K562 (cell line): ENCODE results near the gene TMEM107. TPM values are rescaled to one million over a fixed set of nuclear protein-coding genes. Genes with fewer than 3 reads are reported as not detected.
A peak's percentile ranks its signal among the peaks of the same experiment; 100 is the strongest.

ENCODE experiments used
- BDP1 ChIP-seq: IDR thresholded peaks from 3 replicates; pipeline ENCODE4 v1.6.1; 2011; ENCODE audit not compliant: insufficient read length, insufficient read depth
- BRD9 ChIP-seq: fragments of 450-650 bp; IDR thresholded peaks from 2 replicates; pipeline ENCODE4 v1.6.1; 2018; ENCODE audit warnings: low read depth; ENCODE audit not compliant: partially characterized antibody
- CHD2 ChIP-seq: IDR thresholded peaks from 2 replicates; pipeline ENCODE4 v1.6.1; 2011; ENCODE audit warnings: low read depth, low read length
- CXXC5 ChIP-seq: fragments of 250-450 bp; sonication (Bioruptor Pico); IDR thresholded peaks from 2 replicates; pipeline ENCODE4 v1.8.0; 2022; ENCODE audit warnings: inconsistent platforms, mild to moderate bottlenecking, moderate library complexity
- EGR1 ChIP-seq: fragments of 450-650 bp; conservative IDR thresholded peaks from 2 replicates; pipeline ENCODE4 v1.6.1; 2017; ENCODE audit warnings: mild to moderate bottlenecking
- FOXJ2 ChIP-seq: fragments of 200-800 bp; sonication (Bioruptor generic); IDR thresholded peaks from 2 replicates; pipeline ENCODE4 v1.6.1; 2016; ENCODE audit warnings: missing genetic modification characterization, missing compliant biosample characterization
- HMG20A ChIP-seq: fragments of 450-650 bp; formaldehyde crosslinking; conservative IDR thresholded peaks from 2 replicates; pipeline ENCODE4 v1.4.0; 2020; ENCODE audit warnings: mild to moderate bottlenecking, mixed read lengths
- KLF6 ChIP-seq: fragments of 250-450 bp; sonication (Bioruptor Pico); IDR thresholded peaks from 2 replicates; pipeline ENCODE4 v1.4.0; 2020; ENCODE audit warnings: mild to moderate bottlenecking, moderate library complexity, borderline replicate concordance
- MNT ChIP-seq, 2 experiments: fragments of 450-650 bp; conservative IDR thresholded peaks; 2 replicates each; pipeline ENCODE4 v1.6.1; 2017; ENCODE audit warnings: mild to moderate bottlenecking in 2 of 2, moderate library complexity in 2 of 2
- MXI1 ChIP-seq: IDR thresholded peaks from 2 replicates; pipeline ENCODE4 v1.6.1; 2011; ENCODE audit warnings: low read depth, mild to moderate bottlenecking, improper control_type of control experiment, low read length
- NFIX ChIP-seq: fragments of 250-450 bp; sonication (Bioruptor Pico); IDR thresholded peaks from 2 replicates; pipeline ENCODE4 v1.4.0; 2020; ENCODE audit warnings: low read depth, mild to moderate bottlenecking, moderate library complexity
- NFYB ChIP-seq: IDR thresholded peaks from 2 replicates; pipeline ENCODE4 v1.6.1; 2011; ENCODE audit warnings: mild to moderate bottlenecking, moderate library complexity; ENCODE audit not compliant: insufficient read length; ENCODE audit errors: extremely low read depth
- SOX6 ChIP-seq: fragments of 450-650 bp; IDR thresholded peaks from 2 replicates; pipeline ENCODE4 v1.6.1; 2014; ENCODE audit warnings: mild to moderate bottlenecking
- SRSF9 ChIP-seq: fragments of 200-400 bp; formaldehyde crosslinking; IDR thresholded peaks from 2 replicates; pipeline ENCODE4 v1.6.1; 2017; ENCODE audit warnings: low read depth, low read length, borderline replicate concordance
- TBL1XR1 ChIP-seq, 2 experiments: IDR thresholded peaks; 2 replicates each; pipeline ENCODE4 v1.6.1; 2012; ENCODE audit warnings: improper control_type of control experiment in 2 of 2, low read length in 2 of 2, mild to moderate bottlenecking in 1 of 2
- TEAD4 ChIP-seq, 2 experiments: sonication (generic) in 1 of 2; formaldehyde crosslinking in 1 of 2; IDR thresholded peaks; 2 replicates each; pipeline versions ENCODE4 v1.6.1 to v1.8.0; 2012 to 2022; ENCODE audit warnings: borderline replicate concordance in 1 of 2, inconsistent platforms in 1 of 2, low read length in 1 of 2, mild to moderate bottlenecking in 1 of 2, missing genetic modification reagents in 1 of 2
- XRCC3 ChIP-seq: fragments of 450-650 bp; IDR thresholded peaks from 2 replicates; pipeline ENCODE4 v1.6.1; 2017; ENCODE audit warnings: mild to moderate bottlenecking, moderate library complexity
- ZBTB49 ChIP-seq: sonication (generic); formaldehyde crosslinking; IDR thresholded peaks from 2 replicates; pipeline ENCODE4 v1.8.0; 2022; ENCODE audit warnings: missing genetic modification reagents, mild to moderate bottlenecking, borderline replicate concordance
- ZNF274 ChIP-seq: IDR thresholded peaks from 2 replicates; pipeline ENCODE4 v1.6.1; 2011; ENCODE audit warnings: low read depth, mild to moderate bottlenecking, low read length, moderate library complexity, borderline replicate concordance
- ZNF324 ChIP-seq: fragments of 250-450 bp; sonication (Bioruptor Pico); IDR thresholded peaks from 2 replicates; pipeline ENCODE4 v1.4.0; 2020; ENCODE audit warnings: mild to moderate bottlenecking
- ZNF583 ChIP-seq: fragments of 250-450 bp; sonication (Bioruptor Pico); IDR thresholded peaks from 2 replicates; pipeline ENCODE4 v1.4.0; 2020
- polyA plus RNA-seq, 8 experiments: library from polyadenylated mRNA; depleted of rRNA in 4 of 8; stranded (reverse) in 5 of 8; unstranded in 3 of 8; fragments of >200 nt; fragmentation: Nextera tagmentation in 2 of 8; fragmentation: Illumina TruSeq in 1 of 8; extraction: Ambion mirVana in 2 of 8; extraction: Trizol in 1 of 8; gene quantifications; 2 replicates each; pipeline versions ENCODE4 v1.2.1 to v1.2.3, GENCODE V29; 2011 to 2014; ENCODE audit warnings: inconsistent platforms in 1 of 8, missing spikeins in 1 of 8
- total RNA-seq, 7 experiments: library from RNA; depleted of rRNA in 6 of 7; stranded (reverse); fragments of >200 nt in 6 of 7; fragmentation: Illumina TruSeq in 2 of 7; extraction: Trizol in 2 of 7; gene quantifications; 2 replicates each; pipeline versions ENCODE4 v1.2.1 to v1.2.3, GENCODE V29; 2011 to 2021; ENCODE audit warnings: low replicate concordance in 1 of 7
- TF ChIP-seq, protein P1 (sequence below): sonication (generic); formaldehyde crosslinking; IDR thresholded peaks from 2 replicates; pipeline ENCODE4 v1.9.0; 2022; ENCODE audit warnings: mild to moderate bottlenecking, missing genetic modification reagents
- TF ChIP-seq, protein P2 (sequence below), 2 experiments: IDR thresholded peaks; 2 replicates each; pipeline ENCODE4 v1.6.1; 2011; ENCODE audit warnings: borderline replicate concordance in 1 of 2, control low read depth in 1 of 2, low read depth in 1 of 2, low read length in 1 of 2, mild to moderate bottlenecking in 1 of 2, mixed read lengths in 1 of 2, moderate library complexity in 1 of 2; ENCODE audit not compliant: insufficient read depth in 1 of 2, insufficient read length in 1 of 2, poor library complexity in 1 of 2, severe bottlenecking in 1 of 2; ENCODE audit errors: extremely low read depth in 1 of 2

TMEM107 gene
- total and polyA plus RNA-seq, 9 of the 15 experiments (the other 6 are each of a cell fraction or from before 2014, with no cell fraction given), result 7.1 to 26.2 (median 16.9) TPM

- no peak for TF ChIP-seq ZNF324 (CRISPR knock-in tag)
- peak; percentile 40; the same call in 1 of the 2 replicates for TF ChIP-seq EGR1
- peak; percentile 47 for TF ChIP-seq BDP1
- no peak for TF ChIP-seq KLF6
- TF ChIP-seq MXI1, result no peak; the same call in 1 of the 2 replicates
- no peak for TF ChIP-seq HMG20A
- TF ChIP-seq, protein P1, sequence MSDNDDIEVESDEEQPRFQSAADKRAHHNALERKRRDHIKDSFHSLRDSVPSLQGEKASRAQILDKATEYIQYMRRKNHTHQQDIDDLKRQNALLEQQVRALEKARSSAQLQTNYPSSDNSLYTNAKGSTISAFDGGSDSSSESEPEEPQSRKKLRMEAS (CRISPR knock-in tag), result peak; percentile 91
- TF ChIP-seq CXXC5 (CRISPR knock-in tag), result peak; percentile 93
- TF ChIP-seq ZNF583 (CRISPR knock-in tag), result 0 out of 2 replicates have a peak, but pooled peaks have one; percentile 12
- no peak for TF ChIP-seq NFIX
- TF ChIP-seq SRSF9, result no peak
- peak in 1 of 2 experiments; percentile 33; a peak in 1 of 4 replicates for TF ChIP-seq TBL1XR1 (IDR thresholded peaks at IDR 0.05; ENCODE audit: low read length in 2 of 2)
- TF ChIP-seq, protein P2, sequence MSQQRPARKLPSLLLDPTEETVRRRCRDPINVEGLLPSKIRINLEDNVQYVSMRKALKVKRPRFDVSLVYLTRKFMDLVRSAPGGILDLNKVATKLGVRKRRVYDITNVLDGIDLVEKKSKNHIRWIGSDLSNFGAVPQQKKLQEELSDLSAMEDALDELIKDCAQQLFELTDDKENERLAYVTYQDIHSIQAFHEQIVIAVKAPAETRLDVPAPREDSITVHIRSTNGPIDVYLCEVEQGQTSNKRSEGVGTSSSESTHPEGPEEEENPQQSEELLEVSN (IDR thresholded peaks at IDR 0.05; ENCODE audit: borderline replicate concordance in 1 of 2, extremely low read depth in 1 of 2, insufficient read depth in 1 of 2, insufficient read length in 1 of 2, low read depth in 1 of 2, low read length in 1 of 2, poor library complexity in 1 of 2, severe bottlenecking in 1 of 2), result peak; percentile 35 to 76
- peak; percentile 90 to 92 for TF ChIP-seq MNT (conservative IDR thresholded peaks at IDR 0.05)
- 0 out of 2 replicates have a peak, but pooled peaks have one; percentile 43 for TF ChIP-seq FOXJ2 (tag)
- peak; percentile 86 for TF ChIP-seq CHD2
- peak; percentile 66; the same call in 1 of the 2 replicates for TF ChIP-seq TEAD4 (IDR thresholded peaks at IDR 0.05; ENCODE audit: low read length)
- no peak for TF ChIP-seq TEAD4 (CRISPR knock-in tag; IDR thresholded peaks at IDR 0.05; ENCODE audit: borderline replicate concordance)
- peak; percentile 66 for TF ChIP-seq BRD9
- TF ChIP-seq XRCC3, result no peak
- TF ChIP-seq NFYB, result no peak
- TF ChIP-seq ZNF274, result peak; percentile 40; the same call in 1 of the 2 replicates
- 0 out of 2 replicates have a peak, but pooled peaks have one; percentile 10 for TF ChIP-seq SOX6
- 0 out of 2 replicates have a peak, but pooled peaks have one; percentile 11 for TF ChIP-seq ZBTB49
These were observed 37.4 kb downstream of the TMEM107 start (continued) for GRCh38 chr17:8138672-8139371.
